GM21737 (cell line): ENCODE measurements around the gene LZTS3.
"Not testable (repeated sequence)": the region's sequence is repeated elsewhere in the genome, so short reads cannot be mapped to it uniquely, and the experiment has no call there.

Experiments
- ATAC-seq: cut with Tn5 transposase; IDR thresholded peaks from one replicate; pipeline ENCODE4 v1.9.1; 2021; ENCODE audit warnings: mild to moderate bottlenecking, moderate library complexity; ENCODE audit not compliant: unreplicated experiment

LZTS3 gene

DNA sequence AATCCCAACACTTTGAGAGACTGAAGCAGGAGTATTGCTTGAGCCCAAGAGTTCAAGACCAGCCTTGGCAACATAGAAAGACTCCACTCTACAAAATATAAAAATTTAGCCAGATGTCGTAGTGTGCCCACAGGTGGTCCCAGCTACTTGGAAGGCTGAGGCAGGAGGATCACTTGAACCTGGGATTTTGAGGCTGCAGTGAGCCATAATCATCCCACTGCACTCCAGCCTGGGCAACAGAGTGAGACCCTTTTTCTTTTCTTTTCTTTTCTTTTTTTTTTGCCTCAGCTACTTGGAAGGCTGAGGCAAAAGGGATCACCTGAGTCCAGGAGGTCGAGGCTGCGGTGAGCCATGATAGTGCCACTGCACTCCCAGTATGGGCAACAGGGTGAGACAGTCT is 31.6 kb downstream of the LZTS3 start:
- ATAC-seq: no peak

GRCh38 chr20:3137492-3137891 is 35.9 kb downstream of the LZTS3 start:
- no peak for ATAC-seq

DNA sequence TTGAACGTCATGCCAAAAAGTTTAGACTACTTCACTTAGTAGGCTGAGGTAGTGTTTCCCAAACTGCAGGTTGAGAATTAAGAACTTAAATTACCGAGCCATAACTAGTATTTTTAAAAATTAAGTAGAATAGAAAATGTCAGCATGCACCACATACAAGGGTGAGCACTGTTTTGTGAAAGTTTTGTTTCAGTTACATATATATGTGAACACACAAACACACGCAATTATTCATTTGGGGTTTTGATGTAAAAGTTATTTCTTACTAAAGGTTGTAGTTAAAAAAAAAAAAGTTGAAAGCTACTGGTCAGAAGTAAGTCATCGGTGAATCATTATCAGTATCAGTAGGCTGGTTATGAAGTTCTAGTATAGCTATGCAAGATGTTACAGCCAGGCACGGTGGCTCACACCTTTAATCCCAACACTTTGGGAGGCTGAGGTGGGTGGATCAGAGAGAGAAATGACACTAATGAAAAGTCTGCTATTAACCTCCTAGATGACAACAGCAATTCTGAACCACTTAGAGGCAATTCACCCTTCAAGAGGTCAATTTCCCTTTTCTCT is 37.8 kb downstream of the LZTS3 start:
- ATAC-seq: no peak

DNA sequence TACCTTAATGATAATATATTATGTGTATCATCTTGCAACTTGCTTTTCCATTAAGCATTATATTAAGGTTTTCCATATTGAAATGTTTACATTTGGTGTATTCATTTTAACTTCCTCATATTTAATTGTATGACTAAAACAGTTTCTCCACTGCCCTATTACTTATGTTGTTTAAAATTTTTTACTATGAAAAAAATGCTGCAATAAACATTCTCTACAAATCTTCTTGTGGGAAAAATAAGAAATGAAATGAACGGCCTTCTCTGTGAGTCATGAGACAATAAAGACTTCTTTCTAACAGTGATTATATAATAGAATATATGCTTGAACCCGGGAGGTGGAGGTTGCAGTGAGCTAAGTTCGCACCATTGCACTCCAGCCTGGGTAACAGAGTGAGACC is 39.2 kb downstream of the LZTS3 start:
- ATAC-seq: no peak

DNA sequence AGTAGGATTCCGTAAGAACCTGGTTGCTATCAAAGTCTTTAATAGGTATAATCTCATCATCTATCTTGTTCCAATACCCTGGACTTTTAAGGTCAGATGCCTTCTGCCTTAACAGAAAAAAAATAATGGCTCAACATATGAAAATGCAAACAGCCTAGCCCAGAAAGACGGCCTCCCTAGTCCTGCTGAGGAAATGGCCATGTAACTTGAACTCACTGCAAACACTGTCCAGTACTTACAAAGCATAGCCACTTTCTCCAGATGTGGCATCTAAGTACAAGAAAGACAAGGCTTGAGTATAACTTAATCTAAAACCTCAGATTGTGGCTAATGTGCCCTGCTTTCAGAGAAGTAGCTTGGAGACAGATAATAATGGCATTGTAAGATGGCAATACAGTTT is 40.2 kb downstream of the LZTS3 start:
- no peak for ATAC-seq

DNA sequence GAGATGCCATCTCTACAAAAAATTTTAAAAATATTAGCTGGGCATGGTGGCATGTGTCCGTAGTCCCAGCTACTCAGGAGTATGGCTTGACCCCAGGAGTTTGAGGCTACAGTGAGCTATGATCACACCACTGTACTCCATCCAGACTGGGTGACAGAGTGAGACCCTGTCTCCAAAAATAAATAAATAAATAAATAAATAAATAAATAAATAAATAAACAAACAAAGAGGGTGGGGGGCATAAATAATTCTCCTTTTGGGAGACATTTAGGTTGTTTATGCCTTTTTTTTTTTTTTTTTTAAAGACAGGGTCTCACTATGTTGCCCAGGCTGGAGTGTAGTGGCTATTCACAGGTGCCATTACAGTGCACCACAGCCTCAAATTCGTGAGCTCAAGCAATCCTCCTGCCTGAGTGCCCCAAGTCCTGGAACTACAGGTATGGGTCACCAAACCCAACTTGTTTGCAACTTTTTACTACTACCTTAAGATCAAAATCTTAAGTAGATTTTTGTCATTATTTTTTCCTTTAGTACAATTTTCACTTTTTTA is 43.2 kb downstream of the LZTS3 start:
- ATAC-seq: no peak

GRCh38 chr20:3129094-3129493 is 44.3 kb downstream of the LZTS3 start:
- no peak for ATAC-seq

DNA sequence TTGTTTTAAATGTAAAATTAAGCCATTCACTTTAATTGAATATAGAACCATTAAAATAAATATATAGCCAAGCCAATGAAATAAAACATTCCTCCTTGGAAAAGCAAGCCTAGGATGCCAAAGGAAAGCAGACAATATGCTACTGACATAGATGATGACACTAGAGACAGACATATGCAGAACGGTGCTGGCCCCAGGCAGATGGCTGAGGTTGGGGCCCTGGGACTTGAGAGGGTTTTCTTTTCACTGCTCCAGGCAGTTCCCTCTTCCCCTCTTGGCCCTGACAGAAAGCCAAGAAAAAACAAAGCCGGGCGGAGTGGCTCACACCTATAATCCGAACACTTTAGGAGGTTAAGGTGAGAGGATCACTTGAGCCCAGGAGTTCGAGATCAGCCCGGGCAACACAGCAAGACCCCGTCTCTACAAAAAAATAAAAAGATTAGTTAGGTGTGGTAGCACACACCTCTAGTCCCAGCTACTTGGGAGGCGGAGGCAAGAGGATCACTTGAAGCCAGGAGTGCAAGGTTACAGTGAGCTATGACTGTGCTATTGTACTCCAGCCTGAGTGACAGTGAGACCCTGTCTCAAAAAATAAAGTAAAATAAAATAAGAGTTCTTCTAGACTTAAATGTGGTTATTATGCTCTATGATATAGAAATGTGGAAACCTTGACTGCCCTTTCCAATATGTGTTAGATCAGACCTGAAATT is 44.9 kb downstream of the LZTS3 start:
- ATAC-seq: no peak

- no peak for ATAC-seq
These were observed 46.9 kb downstream of the LZTS3 start for GRCh38 chr20:3126527-3126859.

DNA sequence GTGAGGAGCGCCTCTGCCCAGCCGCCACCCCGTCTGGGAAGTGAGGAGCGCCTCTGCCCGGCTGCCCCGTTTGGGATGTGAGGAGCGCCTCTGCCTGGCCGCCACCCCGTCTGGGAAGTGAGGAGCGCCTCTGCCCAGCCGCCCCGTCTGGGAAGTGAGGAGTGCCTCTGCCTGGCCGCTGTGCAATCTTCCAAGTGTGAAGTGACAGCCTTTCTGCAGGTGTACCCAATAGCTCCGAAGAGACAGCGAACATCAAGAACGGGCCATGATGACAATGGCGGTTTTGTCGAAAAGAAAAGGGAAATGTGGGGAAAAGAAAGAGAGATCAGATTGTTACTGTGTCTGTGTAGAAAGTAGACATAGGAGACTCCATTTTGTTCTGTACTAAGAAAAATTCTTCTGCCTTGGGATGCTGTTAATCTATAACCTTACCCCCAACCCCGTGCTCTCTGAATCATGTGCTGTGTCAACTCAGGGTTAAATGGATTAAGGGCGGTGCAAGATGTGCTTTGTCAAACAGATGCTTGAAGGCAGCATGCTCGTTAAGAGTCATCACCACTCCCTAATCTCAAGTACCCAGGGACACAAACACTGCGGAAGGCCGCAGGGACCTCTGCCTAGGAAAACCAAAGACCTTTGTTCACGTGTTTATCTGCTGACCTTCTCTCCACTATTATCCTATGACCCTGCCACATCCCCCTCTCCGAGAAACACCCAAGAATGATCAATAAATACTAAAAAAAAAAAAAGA is 47.4 kb downstream of the LZTS3 start:
- ATAC-seq: not testable (repeated sequence)

GRCh38 chr20:3124773-3125560 is 48.4 kb downstream of the LZTS3 start:
- ATAC-seq: not testable (repeated sequence)

GRCh38 chr20:3124163-3124562 is 49.2 kb downstream of the LZTS3 start:
- not testable (repeated sequence) for ATAC-seq

DNA sequence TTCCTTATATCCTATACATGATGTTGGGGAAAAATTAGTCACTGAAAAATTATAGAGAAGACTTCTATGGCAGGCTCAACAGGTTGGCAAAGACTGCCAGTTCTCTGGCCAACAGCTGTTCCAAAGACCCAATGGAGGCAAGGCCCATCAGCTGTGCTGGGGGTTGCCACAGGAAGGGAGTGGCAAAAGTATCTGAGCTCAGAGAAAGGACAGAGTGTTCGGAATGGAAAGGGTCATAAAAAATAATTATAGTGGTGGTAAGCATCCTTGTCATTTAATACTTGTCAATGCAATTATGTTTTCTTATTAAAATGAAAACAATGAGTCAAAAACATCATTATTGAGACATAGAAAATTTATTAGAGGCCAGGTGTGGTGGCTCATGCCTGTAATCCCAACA is 49.8 kb downstream of the LZTS3 start:
- ATAC-seq: no peak

DNA sequence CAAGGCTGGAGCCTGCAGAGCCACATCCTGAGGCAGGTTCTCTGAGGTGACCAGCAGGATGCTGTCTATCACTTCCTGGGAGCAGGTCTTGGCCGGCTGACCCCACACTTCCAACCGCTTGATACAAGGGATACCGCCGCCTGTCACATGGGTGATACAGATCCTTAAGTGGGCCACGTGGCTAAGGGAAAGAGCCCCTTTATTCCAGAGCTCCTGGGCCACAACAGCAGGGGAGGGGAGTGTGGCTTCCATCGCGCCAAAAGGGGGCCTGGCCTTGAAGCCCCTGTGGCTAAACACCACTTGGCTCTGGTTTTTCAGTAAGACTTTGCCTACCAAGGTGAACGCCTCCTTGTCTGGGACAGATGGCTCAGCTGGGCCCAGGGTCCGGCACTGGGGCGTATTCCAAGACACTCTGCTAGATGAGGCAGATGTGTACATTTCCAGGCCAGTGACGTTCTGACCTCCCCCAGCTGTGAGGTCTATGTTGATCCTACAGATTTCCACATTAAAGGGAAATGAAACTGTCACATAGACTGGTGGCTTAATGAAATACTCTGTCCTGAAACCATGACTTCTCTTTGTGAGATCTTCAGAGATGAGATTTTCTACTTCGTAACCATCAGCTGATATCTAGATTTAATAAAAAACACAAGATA is 51.3 kb downstream of the LZTS3 start:
- ATAC-seq: no peak

- no peak for ATAC-seq
These were observed 52.0 kb downstream of the LZTS3 start for GRCh38 chr20:3121271-3121911.

- ATAC-seq: no peak
These were observed 54.3 kb downstream of the LZTS3 start for GRCh38 chr20:3119044-3119443.

DNA sequence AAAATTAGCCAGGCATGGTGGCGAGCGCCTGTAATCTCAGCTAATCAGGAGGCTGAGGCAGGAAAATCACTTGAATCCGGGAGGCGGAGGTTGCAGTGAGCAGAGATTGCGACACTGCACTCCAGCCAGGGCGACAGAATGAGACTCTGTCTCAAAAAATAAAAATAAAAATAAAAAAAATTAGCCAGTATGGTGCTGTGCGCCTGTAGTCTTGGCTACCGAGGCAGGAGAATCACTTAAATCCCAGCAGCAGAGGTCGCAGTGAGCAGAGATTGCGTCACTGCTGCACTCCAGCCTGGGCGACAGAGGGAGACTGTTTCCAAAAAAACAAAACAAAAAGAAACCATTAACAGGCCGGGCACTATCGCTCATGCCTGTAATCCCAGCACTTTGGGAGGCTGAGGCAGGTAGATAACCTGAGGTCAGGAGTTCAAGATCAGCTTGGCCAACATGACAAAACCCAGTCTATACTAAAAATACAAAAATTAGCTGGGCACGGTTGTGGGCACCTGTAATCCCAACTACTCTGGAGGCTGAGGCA is 55.4 kb downstream of the LZTS3 start:
- not testable (repeated sequence) for ATAC-seq

DNA sequence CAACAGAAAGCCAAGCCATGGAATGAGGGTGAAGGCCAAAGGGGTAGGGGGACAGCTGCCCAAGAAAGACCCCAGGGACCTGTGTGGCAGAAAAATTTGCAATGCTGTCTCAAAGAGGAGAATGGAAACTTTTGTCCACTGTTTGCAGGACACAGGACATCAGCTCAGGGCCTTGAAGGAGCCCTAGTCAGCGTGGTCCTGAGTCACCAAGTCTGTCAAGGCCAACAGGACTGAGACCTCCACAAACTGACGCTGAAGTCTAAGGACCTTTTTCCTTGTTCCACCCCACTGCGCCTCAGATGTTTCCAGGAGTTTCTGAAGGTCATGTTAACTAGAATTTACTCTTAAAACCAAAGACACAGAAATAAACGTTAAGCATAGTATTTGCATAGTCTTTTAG is 57.0 kb downstream of the LZTS3 start:
- no peak for ATAC-seq

DNA sequence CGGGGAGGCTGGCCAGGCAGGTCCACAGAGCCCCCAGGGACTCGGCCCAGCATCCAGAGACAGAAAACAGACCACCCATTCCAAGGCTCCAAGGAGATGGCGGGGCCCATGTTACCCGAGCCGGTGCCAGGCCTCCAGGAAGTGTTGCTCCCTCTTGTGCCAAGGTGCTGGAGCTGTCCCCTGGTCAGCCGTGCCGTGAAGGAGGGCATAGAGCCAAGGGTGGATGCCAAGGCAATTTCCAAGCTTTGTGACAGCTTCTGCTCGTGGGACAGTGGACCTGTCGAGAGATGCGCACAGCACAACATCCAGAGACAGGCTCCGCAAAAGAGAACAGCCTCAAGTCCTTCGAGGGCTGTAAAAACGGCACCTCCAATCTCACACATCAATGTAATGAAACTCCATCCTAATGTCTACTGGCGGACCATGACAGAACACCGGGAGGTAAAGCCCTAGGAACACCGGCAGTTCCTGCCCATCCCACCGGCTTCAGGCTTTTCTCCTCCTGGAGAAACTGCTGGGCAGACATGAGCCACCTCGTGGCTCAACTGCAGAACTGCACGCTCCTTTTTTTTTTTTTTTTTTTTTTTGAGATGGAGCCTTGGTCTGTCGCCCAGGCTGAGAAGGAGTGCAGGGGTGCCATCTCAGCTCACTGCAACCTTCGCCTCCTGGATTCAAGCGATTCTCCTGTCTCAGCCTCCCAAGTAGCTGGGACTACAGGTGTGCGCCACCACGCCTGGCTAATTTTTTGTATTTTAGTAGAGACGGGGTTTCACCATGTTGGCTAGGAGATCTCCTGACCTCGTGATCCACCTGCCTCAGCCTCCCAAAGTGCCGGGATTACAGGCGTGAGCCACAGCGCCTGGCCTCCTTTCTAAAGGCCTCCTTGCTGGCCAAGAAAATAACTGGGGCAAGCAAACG is 57.9 kb downstream of the LZTS3 start:
- no peak for ATAC-seq
